KG1 (cell line): ENCODE measurements around the gene FKBP15.
"Not testable (repeated sequence)": the region's sequence is repeated elsewhere in the genome, so short reads cannot be mapped to it uniquely, and the experiment has no call there.

Source experiments
- DNase-seq: peaks from one replicate; lab custom pipeline; 2025; lab: John Stamatoyannopoulos, UW

FKBP15 gene

GRCh38 chr9:113178087-113178486 lies 43.0 kb downstream of the FKBP15 start:
- no peak for DNase-seq

- DNase-seq, result no peak
These were observed 43.8 kb downstream of the FKBP15 start for GRCh38 chr9:113177251-113177650.

- DNase-seq, result no peak
These were observed 44.3 kb downstream of the FKBP15 start for GRCh38 chr9:113176803-113177202.

GRCh38 chr9:113173341-113173740 lies 47.7 kb downstream of the FKBP15 start:
- DNase-seq, result no peak

- DNase-seq, result no peak
These were observed 52.3 kb downstream of the FKBP15 start for GRCh38 chr9:113168809-113169208.

- DNase-seq, result no peak
These were observed 55.0 kb downstream of the FKBP15 start for GRCh38 chr9:113166039-113166438.

- DNase-seq, result no peak
These were observed 56.4 kb downstream of the FKBP15 start for GRCh38 chr9:113164536-113165300.

GRCh38 chr9:113163001-113163400 lies 58.1 kb downstream of the FKBP15 start:
- DNase-seq, result no peak

GRCh38 chr9:113160571-113160970 lies 60.5 kb downstream of the FKBP15 start:
- DNase-seq, result no peak

- DNase-seq, result no peak
These were observed 62.6 kb downstream of the FKBP15 start for GRCh38 chr9:113158446-113158845.

- DNase-seq, result no peak
These were observed 64.2 kb downstream of the FKBP15 start for GRCh38 chr9:113156880-113157279.

GRCh38 chr9:113155911-113156588 lies 65.0 kb downstream of the FKBP15 start:
- peak; percentile 56 for DNase-seq

GRCh38 chr9:113154946-113155345 lies 66.1 kb downstream of the FKBP15 start:
- DNase-seq, result no peak

GRCh38 chr9:113154471-113154870 lies 66.6 kb downstream of the FKBP15 start:
- DNase-seq, result no peak

GRCh38 chr9:113153599-113153998 lies 67.5 kb downstream of the FKBP15 start:
- DNase-seq, result no peak

GRCh38 chr9:113152699-113153098 lies 68.4 kb downstream of the FKBP15 start:
- DNase-seq, result no peak

GRCh38 chr9:113151696-113152630 lies 69.1 kb downstream of the FKBP15 start:
- no peak for DNase-seq

GRCh38 chr9:113150670-113151611 lies 70.1 kb downstream of the FKBP15 start, which contains the start of gene SLC31A2:
TSS of gene SLC31A2 (plus strand) at chr9:113151007. CDS start at chr9:113151075, 68 bp downstream.
- peak; percentile 68 for DNase-seq

GRCh38 chr9:113149561-113149960 lies 71.5 kb downstream of the FKBP15 start:
- not testable (repeated sequence) for DNase-seq

GRCh38 chr9:113148781-113149510 lies 72.1 kb downstream of the FKBP15 start:
- no peak for DNase-seq

GRCh38 chr9:113148372-113148705 lies 72.7 kb downstream of the FKBP15 start:
- no peak for DNase-seq
